Testis (tissue), 3 donors: ENCODE data around the gene MGAT5. TPM values are rescaled to one million over a fixed set of nuclear protein-coding genes. Genes with fewer than 3 reads are reported as not detected.

Experiments
- DNase-seq: peaks from one replicate; pipeline ENCODE4 v3.0.0-alpha.2; 2019
- H3K27ac ChIP-seq, 2 donors: fragments of 200-600 bp; sonication (generic); one replicate each; pipeline ENCODE4 v1.5.1; 2019
- H3K27me3 ChIP-seq: fragments of 200-600 bp; sonication (generic); one replicate; pipeline ENCODE4 v1.5.1; 2019
- H3K36me3 ChIP-seq: fragments of 200-600 bp; sonication (generic); one replicate; pipeline ENCODE4 v1.5.1; 2017; ENCODE audit warnings: low read depth; ENCODE audit errors: missing control alignments
- H3K4me1 ChIP-seq: fragments of 200-600 bp; sonication (generic); one replicate; pipeline ENCODE4 v1.5.1; 2019
- H3K4me3 ChIP-seq, 2 donors: fragments of 200-600 bp; sonication (generic); one replicate each; pipeline ENCODE4 v1.5.1; 2017 to 2019
- H3K9me3 ChIP-seq: fragments of 200-600 bp; sonication (generic); one replicate; pipeline ENCODE4 v1.5.1; 2017
- CTCF ChIP-seq, 3 experiments: fragments of 450-650 bp in 2 of 3; fragments of 200-600 bp in 1 of 3; sonication (generic) in 1 of 3; IDR thresholded peaks; one replicate each; pipeline ENCODE4 v1.5.1; 2016 to 2019; ENCODE audit warnings: antibody characterized with exemption in 3 of 3, mild to moderate bottlenecking in 2 of 3, moderate library complexity in 1 of 3
- POLR2A ChIP-seq: fragments of 450-650 bp; IDR thresholded peaks from one replicate; pipeline ENCODE4 v1.6.1; 2017; ENCODE audit warnings: antibody characterized with exemption, mild to moderate bottlenecking, moderate library complexity
- WGBS, 2 donors: methylation state at CpG; one replicate each; pipeline ENCODE4 v1.1.5; 2018; 5-methylcytosine and 5-hydroxymethylcytosine counted together
- intact Hi-C: fragments of 100-400 bp; cut with DNase I; formaldehyde crosslinking; loops from one replicate; pipeline ENCODE4 v1.15.1; 2023; ENCODE audit warnings: low total_unique reads
- polyA plus RNA-seq: library from polyadenylated mRNA; stranded (reverse); fragments of 350-450 nt; fragmentation: Illumina TruSeq; extraction: RNeasy Lipid Tissue Mini Kit (QIAGEN cat#74804); gene quantifications from one replicate; pipeline ENCODE4 v1.2.3, GENCODE V29; 2014; ENCODE audit warnings: low read depth, low replicate concordance; ENCODE audit not compliant: insufficient read depth
- total RNA-seq, 2 donors: library from RNA; depleted of rRNA; stranded (reverse); fragments of >200 nt; gene quantifications; one replicate each; pipeline ENCODE4 v1.2.3, GENCODE V29; 2016

The MGAT5 gene
- total and polyA plus RNA-seq, 3 donors from 2014 or later, result 31.6 to 73.8 (median 64.5) TPM

GRCh38 chr2:134333646-134334189, 79.8 kb downstream of the MGAT5 start:
- Histone ChIP-seq H3K4me1 (peaks cover 4% of the 10 kb centered on the region), H3K27me3 (no peaks in the 10 kb centered on the region), H3K36me3 (no peaks in the 10 kb centered on the region), H3K27ac (no peak overlapping the region), H3K4me3 (no peak overlapping the region), H3K9me3 (no peaks in the 10 kb centered on the region)
- 45 to 54% methylated on average over 3 of the region's 3 CpGs for WGBS, 2 donors
- no peak for DNase-seq
- TF ChIP-seq CTCF (IDR thresholded peaks at IDR 0.05) (no peak), POLR2A (no peak)
- intact Hi-C loops, result no loop called here

- Histone ChIP-seq H3K27ac (no peak overlapping the region), H3K27me3 (no peaks in the 10 kb centered on the region), H3K9me3 (no peaks in the 10 kb centered on the region), H3K4me1 (peaks cover 4% of the 10 kb centered on the region), H3K36me3 (no peaks in the 10 kb centered on the region), H3K4me3 (no peak overlapping the region)
- intact Hi-C loops, result no loop called here
- TF ChIP-seq POLR2A, result no peak
- no peak for TF ChIP-seq CTCF (IDR thresholded peaks at IDR 0.05)
- 56 to 62% methylated on average over 3 of the region's 3 CpGs for WGBS, 2 donors
- no peak for DNase-seq
These were observed 80.9 kb downstream of the MGAT5 start for GRCh38 chr2:134334542-134335353.

DNA sequence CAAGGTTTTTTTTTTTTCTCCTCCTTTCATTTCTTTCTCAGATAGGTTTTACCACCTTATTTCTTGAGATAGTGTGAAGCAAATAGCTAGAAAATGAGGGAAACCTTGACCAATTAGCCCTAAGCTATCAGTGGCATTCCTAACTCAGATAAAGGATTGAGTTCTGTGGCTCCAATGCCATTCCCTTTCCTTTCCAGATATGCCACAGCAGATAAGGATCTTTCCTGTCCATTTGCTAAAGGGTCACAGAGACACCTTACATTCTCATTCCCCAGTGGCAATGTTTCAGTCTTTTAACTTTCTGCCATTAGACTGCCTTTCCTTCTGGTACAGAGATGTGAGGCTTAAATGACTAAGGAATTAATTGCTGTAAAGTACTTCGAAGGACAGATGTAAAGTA, 81.7 kb downstream of the MGAT5 start:
- whole genome bisulfite sequencing, 2 donors, result 13 to 55% methylated on average over 1 of the region's 1 CpG
- H3K36me3 ChIP-seq, result no peaks in the 10 kb centered on the region
- no peak overlapping the region for H3K4me3 ChIP-seq
- no peak for DNase-seq
- H3K27me3 ChIP-seq, result no peaks in the 10 kb centered on the region
- no peak overlapping the region for H3K27ac ChIP-seq
- intact Hi-C loops, result no loop called here
- TF ChIP-seq CTCF (IDR thresholded peaks at IDR 0.05) (no peak), POLR2A (no peak)
- H3K9me3 ChIP-seq, result no peaks in the 10 kb centered on the region
- H3K4me1 ChIP-seq, result peaks cover 4% of the 10 kb centered on the region

DNA sequence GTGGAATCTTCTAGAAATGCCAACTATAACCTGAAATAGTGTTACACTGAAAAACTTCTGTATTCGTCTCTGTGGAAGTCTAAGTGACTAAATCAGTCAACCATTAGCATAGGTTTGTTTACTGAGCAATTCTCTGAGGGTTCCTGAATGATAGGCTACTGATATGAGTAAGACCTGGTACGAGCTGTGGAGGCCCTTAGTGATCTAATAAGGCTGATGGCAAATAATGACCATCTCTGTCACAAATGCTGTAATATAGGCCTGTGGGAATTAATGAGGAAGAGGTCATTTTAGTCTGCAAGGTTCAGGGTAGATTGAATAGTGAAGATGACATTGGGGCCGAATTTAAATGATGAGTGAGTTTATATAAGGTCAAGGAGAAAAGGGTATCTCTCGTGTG, 82.5 kb downstream of the MGAT5 start:
- no peak for DNase-seq
- peaks cover 4% of the 10 kb centered on the region for H3K4me1 ChIP-seq
- intact Hi-C loops, result no loop called here
- no peaks in the 10 kb centered on the region for H3K9me3 ChIP-seq
- TF ChIP-seq POLR2A, result no peak
- no peak for TF ChIP-seq CTCF (IDR thresholded peaks at IDR 0.05)
- H3K36me3 ChIP-seq, result no peaks in the 10 kb centered on the region
- H3K4me3 ChIP-seq, result no peak overlapping the region
- H3K27me3 ChIP-seq, result no peaks in the 10 kb centered on the region
- WGBS, 2 donors, result 54 to 63% methylated on average over 4 of the region's 4 CpGs
- H3K27ac ChIP-seq, result no peak overlapping the region
